GM18873 (cell line): ENCODE results near the gene TSPAN3.

Source experiments
- ATAC-seq: cut with Tn5 transposase; IDR thresholded peaks from one replicate; pipeline ENCODE4 v1.9.1; 2021; ENCODE audit warnings: mild to moderate bottlenecking, moderate library complexity, moderate number of reproducible peaks; ENCODE audit not compliant: unreplicated experiment, low FRiP score

The TSPAN3 gene

DNA sequence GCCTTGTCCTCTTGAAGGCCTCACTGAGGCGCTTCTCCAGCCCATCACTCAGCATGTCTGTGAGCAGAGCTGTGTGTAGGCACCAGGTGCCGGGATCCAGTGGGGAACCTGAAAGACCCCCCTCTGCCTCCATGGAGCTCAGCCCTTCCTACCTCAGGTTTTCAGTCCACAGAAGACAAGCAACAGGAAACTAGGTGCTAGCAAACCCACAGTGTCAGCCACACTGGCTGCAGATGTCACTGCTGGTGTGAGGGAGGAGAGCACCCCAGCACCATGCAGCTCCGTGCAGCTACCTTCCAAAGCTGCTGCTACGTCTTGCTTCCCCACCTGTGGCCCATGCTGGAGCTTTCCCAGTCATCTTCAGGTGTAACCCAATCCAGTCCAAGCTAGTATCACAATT, 58.0 kb downstream of the TSPAN3 start:
- no peak for ATAC-seq

DNA sequence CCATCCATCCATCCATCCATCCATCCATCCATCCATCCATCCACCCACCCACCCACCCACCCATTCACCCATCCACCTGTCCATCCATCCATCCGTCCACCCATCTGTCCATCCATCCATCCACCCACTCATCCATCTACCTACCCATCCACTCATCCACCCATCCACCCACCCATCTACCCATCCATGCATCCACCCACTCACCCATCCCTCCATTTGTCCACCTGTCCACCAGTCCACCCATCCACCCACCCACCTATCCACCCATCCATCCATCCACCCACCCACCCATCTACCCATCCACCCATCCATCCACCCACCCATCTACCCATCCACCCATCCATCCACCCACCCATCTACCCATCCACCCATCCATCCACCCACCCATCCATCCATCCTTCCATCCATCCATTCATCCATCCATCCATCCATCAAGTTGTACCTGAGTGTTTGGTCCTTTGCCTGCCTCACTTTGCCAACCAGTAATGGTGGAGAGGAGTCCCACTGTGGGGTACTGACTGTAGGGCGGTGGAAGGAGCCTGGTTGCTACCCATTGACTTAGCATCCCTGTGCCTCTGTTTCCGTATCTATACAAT, 58.7 kb downstream of the TSPAN3 start:
- no peak for ATAC-seq

DNA sequence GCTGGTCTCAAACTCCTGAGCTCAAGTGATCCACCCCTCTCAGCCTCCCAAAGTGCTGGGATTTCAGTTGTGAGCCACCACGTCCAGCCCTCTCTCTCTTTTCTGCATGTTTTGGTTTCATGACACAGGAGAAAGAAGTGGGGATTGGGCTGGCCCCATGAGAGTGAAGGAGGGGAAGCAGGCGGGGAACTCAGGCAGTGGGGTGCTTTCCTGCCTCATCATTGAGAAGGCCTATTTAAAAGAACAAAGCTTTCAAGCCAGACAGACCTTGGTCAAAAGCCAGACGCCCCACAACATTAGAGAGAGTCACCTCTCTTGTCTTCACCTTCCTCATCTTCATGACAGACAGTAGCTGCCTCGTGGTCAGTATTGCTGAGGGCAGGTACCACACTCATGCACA, 60.1 kb downstream of the TSPAN3 start:
- ATAC-seq = no peak

DNA sequence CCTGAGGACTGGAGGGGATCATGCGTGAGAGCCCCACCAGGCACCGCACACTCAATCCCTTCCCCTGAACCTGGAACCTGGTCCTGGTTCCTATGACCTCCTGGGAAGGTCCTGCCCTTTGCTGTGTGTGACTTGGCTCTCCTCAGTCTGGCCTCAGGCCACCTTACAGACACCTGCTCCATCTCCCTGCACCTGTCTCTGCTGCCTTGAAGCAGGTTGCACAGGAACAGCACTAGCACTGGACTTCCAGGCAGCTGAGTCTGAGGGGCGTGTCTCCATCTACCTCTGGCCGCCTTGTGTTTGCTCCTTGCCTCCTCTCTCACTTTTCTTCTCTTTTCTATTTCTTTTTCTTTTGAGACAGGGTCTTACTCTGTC, 60.6 kb downstream of the TSPAN3 start:
- ATAC-seq = no peak

DNA sequence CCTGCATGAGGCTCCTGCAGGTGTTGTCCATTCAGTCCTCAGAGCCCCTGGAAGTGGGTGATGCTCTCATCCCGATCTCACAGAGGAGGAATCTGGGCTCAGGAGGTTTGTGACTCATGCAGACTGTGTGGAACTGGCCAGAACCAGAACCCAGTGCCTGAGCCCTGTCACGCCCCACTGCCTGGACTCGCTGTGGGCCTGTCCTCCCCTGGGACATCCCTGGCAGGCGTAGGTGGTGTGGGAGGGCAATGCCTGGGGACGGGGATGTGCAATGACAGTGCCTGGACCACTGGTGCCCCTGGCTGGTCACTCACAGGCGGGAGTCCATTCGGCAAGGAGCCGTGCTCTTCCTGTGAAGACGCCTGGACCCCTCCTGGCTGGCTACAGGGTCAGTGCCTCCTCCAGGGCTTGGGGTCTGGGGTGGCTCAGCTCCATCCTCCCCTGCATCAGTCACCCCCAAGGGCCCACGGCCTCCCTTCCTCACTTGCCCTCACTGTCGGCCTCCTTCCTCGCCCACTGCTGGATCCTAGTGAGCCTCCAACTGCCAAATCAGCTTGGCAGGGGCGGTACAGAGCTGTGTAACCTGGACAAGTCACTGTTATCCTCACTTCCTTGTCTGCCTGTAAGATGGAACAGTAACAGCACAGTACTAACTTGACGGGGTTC, 61.1 kb downstream of the TSPAN3 start:
- no peak for ATAC-seq

DNA sequence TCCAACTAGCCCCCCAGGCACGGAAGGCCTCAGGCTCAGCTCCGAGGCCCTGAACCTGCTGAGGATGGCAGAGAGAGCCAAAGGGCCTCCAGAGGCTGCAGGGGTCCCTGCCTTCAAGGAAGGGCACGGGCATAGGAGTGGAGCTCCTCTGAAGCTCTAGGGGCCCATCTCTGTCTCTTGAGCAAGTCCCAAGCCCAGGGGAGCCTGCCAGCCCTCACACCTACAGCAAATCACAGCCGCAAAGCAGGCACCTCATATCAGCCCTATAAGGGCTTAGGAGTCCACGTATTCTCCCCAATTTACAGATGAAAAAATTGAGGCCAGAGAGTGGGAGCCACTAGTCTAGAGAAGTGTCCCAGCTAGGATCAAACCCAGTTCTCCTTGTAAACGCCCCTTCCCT, 61.7 kb downstream of the TSPAN3 start:
- no peak for ATAC-seq

DNA sequence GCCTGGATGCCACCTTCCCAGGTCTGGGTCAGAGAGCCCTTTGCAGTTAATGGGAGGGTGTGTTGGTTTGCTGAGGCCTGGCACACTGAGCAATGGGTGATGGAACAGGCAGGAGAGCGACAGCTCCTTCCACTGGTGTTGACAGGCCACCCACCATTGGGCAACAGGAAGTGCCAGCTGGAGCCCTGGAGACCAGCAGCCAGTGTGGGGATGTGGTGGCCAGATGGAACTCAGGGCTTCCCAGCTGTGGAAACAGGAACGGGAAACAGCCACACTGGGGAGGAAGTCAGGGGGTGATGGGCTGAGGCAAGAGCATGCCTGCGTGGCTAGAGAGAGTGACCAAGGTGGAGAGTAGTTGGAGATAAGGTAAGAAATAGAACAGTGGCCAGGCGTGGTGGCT, 66.7 kb downstream of the TSPAN3 start:
- ATAC-seq = no peak

DNA sequence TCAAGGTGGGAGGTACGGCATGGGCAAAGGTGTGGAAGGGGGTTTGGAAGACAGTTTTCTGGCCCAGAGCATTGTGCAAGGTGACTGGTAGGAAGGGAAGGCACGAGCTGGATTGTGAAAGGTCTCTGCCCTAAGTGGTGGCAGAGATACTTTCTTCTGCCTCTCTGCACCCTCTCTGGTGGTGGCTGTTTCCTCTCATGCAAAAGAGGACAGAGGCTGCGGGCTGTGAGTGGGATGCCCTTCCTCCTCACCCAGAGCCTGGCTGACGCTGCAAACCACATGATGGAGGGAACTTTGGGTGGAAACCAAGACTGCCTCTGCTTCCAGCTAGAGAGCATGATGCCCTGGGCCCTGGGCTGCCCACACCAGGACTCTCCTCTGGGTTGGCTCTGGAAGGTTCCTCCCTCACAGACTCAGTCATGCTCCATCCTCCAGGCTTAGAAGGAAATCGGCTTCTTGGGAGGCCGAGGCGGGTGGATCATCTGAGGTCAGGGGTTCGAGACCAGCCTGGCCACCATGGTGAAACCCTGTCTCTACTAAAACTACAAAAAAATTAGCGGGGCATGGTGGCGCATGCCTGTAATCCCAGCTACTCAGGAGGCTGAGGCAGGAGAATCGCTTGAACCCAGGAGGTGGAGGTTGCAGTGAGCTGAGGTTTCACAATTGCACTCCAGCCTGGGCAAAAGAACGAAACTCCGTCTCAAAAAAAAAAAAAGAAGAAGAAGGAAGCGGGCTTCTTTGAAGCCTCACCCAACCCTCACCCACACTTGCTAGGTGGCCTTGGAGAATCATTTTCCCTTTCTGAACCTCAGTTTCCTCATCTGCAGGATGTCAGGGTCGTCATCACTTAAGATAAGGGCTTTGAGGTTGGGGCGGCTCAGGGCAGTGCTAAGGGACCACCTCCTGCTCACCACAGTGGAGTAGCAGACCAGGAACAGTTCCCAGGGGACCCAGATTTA, 67.7 kb downstream of the TSPAN3 start:
- ATAC-seq = peak; percentile 75

DNA sequence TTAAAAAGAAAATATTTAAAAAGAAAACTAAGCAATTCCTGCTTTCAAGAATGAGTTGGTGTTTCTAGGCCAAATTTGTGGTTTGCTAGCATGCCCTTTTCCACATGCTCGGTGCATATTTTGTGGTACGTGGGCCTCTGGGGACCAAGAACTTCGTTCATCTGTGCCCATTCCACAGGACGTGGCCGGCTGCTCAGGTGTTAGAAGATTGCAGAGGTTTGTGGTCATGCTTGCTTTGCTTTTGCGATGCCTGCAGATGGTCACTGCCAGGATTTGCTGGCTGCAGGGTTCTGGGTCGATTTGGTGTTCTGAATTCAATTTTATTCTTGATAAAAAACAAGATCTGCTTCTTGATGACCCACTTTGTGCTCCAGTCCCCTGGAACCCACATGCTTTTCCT, 68.5 kb downstream of the TSPAN3 start:
- ATAC-seq = no peak

DNA sequence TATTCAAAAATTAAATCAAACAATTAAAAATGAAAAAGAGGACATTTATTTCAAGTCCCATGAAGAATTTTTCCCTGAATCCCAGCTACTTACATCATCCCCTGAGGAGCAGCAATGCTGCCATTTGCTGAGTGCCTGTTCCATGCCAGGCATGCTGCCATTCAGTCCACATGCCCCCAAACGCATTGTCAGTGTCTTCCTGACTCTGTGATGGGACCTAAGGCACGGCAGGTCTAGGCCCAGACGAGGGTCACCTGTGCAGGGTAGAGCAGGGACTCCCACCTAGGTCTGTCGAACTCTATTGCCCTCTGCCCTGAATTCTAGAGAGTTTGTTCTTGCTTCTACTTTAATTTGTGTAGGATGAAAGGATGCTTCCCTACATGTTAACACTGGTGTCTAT, 68.9 kb downstream of the TSPAN3 start:
- no peak for ATAC-seq

DNA sequence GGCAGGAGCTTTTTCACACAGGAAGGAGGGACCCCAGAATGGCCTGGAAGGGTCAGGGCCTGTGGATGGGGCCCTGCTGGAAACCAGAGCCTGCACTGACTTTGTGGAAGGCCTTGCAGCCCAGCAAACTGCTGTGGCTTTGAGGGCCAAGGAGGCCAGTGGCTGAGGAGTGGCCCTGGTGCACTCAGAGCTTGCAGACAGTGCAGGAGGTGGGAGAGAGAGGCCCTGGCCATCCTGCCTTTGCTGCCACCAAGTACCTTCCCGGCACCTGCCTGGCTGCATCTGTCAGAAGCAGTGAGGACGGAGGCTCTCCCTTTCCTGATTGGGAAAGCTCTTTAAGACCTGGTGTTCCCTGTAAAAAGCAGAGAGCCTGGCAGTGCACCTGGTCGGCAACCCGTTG, 69.6 kb downstream of the TSPAN3 start:
- no peak for ATAC-seq

DNA sequence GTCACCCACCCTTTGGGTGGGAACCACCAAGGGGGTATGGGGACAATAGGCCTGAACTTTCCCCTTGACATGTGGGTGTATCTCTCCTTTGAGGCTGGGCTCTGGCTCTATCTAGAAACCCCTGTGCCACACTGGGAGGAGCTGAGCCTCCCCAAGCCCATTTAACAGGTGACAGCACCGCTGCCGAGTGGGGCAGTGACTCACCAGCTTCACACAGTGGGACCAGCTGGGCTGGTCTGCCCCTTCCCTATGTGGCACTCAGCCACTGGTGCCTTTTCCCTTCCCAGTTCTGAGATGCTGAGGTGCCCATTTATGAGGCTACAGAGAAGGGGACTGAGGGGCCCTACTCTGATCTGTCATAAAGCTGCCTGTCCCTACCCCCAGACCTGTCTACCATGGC, 70.9 kb downstream of the TSPAN3 start:
- ATAC-seq = no peak

DNA sequence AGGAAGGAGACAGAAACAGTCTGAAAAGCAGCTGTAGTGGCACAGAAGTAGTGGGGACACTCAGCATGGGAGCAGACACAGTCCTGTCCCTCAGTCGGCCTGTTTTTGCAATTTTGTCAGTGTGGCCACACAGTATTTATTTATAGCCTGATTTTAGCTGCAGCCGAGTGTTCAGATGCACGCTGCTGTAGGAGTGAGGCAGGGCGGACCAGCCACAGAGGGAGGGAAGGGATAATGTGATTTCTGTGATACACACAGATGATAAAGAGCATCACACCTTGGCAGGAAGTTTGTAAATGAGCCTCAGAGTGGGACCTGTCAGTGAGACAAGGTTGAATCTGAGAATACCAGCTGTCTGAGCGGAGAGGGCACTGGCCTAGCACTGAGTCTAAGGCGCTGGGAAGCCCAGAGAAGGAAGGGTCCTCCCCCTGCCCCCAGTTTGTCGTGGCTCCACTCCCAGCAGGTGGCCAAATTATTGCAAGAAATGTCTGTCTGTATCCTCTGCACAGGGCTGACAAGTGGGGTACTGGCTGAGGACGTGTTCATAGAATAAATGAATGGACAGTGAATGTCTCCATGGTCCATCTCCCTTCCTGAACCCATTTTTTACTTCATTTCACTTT, 72.1 kb downstream of the TSPAN3 start:
- no peak for ATAC-seq

DNA sequence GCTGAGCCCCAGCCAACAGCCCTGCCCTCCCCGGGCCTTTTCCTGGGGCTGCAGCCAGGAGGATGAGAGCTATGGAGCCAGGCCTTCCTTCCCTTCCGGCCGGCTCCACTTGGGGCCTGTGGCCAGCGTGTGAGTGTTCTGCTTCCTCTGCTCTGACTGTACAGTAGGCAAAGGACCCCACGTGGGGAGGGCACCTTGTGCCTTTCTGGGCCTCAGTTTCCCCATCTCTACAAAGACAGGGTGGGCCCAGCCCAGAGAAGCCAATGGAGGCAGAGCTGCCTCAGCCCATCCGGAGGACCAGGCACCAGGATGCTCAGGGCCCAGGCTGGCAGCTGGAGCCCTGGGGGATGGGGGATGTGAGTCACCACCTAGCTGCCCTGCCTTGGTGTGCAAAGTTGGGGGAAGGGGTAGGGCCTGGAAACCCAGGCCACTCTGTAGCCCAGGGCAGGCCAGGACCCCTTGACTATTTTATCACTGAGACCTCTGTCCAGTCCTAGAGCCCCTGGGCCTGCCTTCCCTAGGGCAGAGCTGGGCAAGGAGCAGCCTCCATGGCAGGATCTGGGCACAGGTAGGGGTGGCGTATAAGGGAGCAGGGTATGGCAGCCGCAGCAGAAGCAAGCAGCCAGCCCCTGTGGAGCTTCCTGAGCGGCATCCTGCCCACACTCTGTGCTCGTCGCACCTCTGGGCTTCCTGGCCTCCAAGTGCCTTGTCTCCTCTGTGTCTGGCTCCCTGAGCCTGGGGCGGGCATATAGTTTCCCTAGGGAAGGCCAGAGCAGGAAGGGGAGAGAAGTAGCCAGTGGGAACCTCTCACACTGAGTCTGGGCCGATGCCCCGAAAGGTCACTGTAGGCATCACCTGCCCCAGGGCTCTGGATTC, 74.1 kb downstream of the TSPAN3 start:
- no peak for ATAC-seq

DNA sequence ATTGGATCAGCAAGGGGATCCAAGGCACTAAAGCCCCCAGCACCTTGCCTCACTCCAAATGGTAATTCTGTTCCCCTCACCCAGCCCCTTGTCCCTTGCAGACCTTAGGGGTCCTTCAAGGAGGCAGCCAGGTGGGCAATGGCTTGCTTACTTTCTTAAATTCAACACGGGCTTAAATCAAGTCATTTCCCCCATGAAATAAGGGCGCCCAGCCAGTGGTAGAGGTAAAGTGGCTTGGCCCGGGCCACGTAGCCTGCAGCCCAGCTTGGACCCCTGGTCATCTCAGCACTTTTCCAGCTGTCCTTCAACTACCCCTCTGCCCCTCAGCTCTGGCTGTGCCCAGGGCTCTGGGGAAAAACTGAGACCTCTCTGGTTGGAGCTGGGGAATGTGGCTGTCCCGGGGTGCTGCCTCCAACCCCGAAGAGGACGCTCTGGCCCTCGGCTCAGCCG, 74.8 kb downstream of the TSPAN3 start:
- ATAC-seq = no peak

DNA sequence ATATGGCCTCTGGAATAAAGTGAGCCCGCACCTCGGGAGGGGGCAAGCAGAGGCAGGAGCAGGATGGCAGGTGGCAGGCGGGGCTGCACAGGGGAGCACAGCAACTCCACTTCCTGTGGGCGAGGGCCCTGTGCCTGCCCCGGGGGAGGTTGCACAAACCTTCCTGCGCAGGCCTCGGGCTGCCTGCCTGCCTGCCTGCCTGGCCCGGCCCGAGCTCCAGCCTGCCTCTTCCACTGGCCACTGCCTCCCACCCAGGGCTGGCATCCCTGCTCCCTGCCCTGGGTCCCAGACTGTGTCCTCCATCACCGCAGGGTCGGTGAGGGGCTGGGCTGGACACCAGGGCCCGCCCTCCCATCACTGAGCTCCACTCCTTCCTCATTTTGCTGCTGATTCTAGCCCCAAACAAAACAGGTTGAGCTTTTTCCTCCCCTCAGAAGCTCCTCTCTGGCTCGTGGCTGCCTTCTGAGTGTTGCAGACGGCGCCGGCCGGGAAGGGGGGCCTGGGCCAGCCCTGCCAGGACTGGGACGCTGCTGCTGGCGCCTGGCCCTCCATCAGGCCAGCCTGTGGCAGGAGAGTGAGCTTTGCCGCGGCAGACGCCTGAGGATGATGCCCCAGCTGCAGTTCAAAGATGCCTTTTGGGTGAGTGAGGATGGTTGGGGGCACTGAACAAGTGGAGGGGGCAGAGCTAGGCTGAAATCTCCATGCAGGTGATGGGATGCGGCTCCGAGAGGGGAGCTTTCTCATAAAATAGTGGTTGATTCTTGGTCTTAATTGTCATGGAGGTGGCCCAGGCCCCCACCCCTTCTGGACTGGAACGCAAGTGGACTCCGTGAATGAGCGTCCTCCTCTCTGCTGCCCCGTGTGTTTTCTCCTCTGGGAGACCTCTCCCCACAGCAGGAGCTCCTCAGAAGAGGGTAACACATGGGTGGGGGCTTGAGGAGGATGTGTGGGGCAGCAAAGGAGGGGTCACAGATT, 75.7 kb downstream of the TSPAN3 start, which contains the start of gene PSTPIP1:
Gene PSTPIP1, plus strand, starts transcription at position 156 of the 975 bp plus-strand sequence. Its CDS starts 448 bp downstream, at position 604.
- no peak for ATAC-seq

DNA sequence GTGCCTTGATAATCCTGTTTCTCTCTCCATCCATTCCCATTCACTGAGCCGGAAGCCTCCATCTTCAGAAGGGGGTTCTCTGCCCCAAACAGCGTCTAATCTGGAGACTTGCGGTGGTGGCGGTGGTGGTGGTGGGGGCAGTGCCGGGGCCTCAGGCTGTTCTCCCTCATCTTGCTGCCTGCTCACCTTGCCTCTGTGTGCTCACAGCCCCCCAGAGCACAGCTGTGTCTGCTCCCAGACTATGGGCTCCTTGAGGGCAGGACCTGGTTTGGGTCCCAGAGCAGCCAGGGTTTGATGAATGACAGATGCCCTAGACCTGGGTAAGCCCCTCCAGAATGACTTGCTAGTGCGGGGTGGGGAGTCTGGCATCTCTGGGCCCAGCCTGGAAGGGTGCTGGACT, 76.4 kb downstream of the TSPAN3 start:
- no peak for ATAC-seq

DNA sequence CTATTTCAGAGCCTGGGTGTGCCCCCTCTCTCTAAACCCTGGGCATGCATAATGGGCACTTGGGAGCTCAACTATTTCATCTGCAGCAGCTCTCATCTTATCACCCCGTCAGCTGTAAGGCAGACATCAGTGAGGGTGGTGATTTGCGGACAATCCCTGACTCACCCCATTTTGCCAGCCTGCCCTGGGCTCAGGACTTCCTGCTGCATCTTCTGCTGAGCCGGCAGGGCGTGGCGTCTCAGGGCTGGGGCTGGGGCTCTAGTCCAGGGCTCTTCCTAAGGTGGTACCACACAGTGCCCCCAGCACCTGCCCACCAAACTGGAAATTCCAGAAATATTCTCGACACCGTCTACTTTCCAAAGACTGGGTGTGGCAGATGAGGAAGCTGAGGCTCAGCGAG, 76.9 kb downstream of the TSPAN3 start:
- no peak for ATAC-seq
